Measurements from ENCODE around the gene BAIAP2. TPM values are rescaled to one million over a fixed set of nuclear protein-coding genes. Genes with fewer than 3 reads are reported as not detected.

Gene BAIAP2
- total RNA-seq, 1 donor from 2014 or later = 48.9 TPM

DNA sequence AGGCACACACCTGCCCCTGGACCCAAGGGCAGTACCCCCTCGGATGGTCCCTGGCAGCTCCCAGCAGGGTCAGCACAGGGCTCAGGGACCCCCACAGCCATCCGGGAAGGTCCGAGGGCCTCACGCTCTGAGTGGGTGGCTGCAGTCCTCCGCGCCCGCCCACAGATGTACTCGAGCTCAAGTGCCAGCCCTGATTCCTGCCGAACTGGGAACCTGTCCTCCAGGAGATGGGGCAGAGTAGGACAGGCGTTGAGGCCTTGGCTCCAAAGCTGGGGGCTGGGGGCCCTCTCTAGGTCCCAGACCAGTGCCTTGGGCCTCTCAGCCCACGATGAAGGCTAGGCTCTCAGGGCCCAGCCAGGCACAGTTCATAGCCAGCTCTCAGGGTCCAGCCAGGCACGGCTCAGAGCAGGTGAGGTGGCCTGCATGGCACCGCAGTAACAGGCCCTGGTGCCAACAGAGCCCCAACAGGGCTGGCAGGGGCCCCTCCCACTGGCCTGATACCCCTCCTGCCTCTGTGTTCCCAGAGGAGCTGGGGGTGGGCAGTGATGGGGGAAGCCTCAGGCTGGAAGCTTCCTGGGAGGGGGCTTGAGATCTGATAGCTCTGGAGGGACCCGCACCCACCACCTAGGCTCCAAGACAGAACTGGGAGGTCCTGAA, 94.9 kb downstream of the BAIAP2 start:
- Mint-ChIP-seq H3K4me3 (no peak overlapping the region), H3K9me3 (no peaks in the 10 kb centered on the region), H3K27me3 (ENCODE audit: low read depth) (no peaks in the 10 kb centered on the region), H3K4me1 (no peaks in the 10 kb centered on the region), H3K36me3 (no peaks in the 10 kb centered on the region), H3K27ac (no peak overlapping the region)
- DNase-seq (ENCODE audit: low spot score in 2 of 2, unreplicated experiment in 2 of 2) = no peak
- TF ChIP-seq, protein P1, sequence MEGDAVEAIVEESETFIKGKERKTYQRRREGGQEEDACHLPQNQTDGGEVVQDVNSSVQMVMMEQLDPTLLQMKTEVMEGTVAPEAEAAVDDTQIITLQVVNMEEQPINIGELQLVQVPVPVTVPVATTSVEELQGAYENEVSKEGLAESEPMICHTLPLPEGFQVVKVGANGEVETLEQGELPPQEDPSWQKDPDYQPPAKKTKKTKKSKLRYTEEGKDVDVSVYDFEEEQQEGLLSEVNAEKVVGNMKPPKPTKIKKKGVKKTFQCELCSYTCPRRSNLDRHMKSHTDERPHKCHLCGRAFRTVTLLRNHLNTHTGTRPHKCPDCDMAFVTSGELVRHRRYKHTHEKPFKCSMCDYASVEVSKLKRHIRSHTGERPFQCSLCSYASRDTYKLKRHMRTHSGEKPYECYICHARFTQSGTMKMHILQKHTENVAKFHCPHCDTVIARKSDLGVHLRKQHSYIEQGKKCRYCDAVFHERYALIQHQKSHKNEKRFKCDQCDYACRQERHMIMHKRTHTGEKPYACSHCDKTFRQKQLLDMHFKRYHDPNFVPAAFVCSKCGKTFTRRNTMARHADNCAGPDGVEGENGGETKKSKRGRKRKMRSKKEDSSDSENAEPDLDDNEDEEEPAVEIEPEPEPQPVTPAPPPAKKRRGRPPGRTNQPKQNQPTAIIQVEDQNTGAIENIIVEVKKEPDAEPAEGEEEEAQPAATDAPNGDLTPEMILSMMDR (IDR thresholded peaks at IDR 0.05; ENCODE audit: unreplicated experiment) = no peak

DNA sequence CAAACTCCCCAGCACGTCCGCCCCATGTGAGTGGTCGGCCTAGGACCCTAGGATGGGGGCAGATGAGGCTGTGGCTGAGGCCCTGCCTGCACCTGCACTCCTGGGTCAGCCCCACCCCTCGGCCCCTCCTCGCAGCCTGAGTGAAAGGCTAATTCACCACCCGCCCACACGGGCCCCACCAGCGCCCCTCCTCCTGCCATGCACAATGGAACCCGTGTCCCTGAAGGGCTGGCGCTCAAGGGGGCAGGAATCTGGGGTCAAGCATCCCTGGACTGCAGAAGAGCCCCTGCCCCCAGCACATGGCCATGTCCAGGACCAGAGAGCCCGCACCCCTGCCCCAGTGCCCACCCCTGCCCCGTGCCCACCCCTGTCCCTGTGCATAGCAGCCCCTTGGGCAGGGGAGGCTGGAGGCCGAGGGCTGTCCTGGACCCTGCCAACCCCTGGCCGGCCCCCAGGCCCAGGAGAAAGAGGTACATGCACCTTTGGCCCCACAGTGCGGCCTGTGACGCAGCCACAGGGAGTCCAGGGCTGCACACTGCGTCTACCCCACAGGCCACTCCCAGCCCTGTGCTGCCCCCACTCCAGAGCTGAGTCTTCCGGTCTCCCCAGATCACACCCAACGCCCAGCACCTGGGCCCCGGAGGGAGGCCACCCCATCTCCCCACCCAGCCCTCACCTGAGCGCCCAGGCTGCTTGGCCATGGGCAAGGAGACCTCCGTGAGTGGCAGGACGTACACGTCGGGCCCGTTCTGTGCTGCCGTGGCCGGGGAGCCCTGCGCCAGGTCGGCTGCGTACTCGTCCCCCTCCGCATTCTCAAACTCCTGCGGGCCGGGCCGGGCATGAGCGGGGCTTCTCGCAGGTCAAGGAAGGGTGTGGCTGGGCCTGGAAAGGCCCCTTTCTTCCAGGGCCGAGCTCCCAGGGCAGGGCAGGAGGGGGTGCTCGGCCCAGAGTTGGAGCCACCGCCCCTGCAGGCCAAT, 95.7 kb downstream of the BAIAP2 start:
- Mint-ChIP-seq H3K4me3 (no peak overlapping the region), H3K27me3 (ENCODE audit: low read depth) (no peaks in the 10 kb centered on the region), H3K9me3 (no peaks in the 10 kb centered on the region), H3K4me1 (no peaks in the 10 kb centered on the region), H3K27ac (no peak overlapping the region), H3K36me3 (no peaks in the 10 kb centered on the region)
- TF ChIP-seq, protein P1 (IDR thresholded peaks at IDR 0.05; ENCODE audit: unreplicated experiment) = no peak
- no peak for DNase-seq (ENCODE audit: low spot score in 2 of 2, unreplicated experiment in 2 of 2)

DNA sequence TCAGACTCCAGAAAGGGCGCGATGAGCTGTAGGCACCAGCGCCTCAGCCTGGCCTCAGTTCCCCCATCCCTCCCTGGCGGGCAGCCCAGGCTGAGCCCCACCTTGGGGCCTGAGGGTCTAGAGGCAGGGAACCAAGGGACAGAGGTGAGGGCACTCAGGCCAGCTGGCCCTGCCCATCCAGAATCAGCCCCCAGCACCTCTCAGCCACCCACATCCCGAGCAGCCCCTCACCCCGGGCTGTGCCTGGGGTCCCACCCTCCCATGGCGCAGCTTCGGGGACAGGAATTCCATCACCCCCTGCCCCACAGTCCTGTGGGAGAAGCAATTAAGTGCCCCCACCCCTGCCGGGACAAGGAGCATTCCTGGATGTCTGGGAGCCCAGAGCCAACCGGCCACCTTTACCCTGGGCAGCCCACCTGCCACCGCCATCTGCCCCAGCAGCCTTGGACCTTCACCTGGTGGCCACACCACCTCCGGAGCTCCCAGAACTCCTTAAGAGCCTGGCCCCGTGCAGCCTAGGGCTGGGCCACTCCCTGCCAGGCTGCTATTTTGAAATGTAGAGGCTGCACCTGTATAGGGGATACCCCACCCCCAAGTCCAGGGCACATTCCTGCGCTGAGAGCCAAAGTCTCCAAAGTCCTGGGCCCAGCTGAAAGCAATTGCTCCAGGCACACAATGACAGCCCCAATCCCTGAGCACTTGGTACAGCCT, 96.7 kb downstream of the BAIAP2 start:
- no peak overlapping the region for H3K4me3 Mint-ChIP-seq
- TF ChIP-seq, protein P1 (IDR thresholded peaks at IDR 0.05; ENCODE audit: unreplicated experiment) = no peak
- no peaks in the 10 kb centered on the region for H3K27me3 Mint-ChIP-seq (ENCODE audit: low read depth)

DNA sequence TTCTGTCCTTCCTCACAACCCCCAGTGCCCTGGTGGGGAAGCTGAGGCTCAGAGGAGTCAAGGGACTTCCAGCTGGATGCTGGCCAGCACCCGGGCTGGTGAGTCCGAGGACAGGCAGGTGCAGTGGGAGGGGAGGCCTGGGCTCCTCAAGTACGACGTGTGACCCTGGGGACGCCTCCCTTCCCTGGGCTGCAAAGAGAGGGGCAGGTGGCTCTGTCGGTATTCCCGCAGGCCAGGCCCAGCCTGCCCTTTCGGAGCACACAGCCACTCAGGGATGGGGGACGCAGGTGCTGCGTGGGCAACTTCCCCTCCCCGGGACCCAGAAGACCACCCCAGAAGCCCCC, 97.2 kb downstream of the BAIAP2 start:
- Mint-ChIP-seq H3K4me3 (no peak overlapping the region), H3K27me3 (ENCODE audit: low read depth) (no peaks in the 10 kb centered on the region), H3K36me3 (no peaks in the 10 kb centered on the region), H3K27ac (no peak overlapping the region), H3K4me1 (no peaks in the 10 kb centered on the region), H3K9me3 (no peaks in the 10 kb centered on the region)
- no peak for DNase-seq (ENCODE audit: low spot score in 2 of 2, unreplicated experiment in 2 of 2)
- TF ChIP-seq, protein P1 (IDR thresholded peaks at IDR 0.05; ENCODE audit: unreplicated experiment) = no peak

More for the DNA sequence above, 96.7 kb downstream of the BAIAP2 start:
- no peaks in the 10 kb centered on the region for H3K9me3 Mint-ChIP-seq
- no peak overlapping the region for H3K27ac Mint-ChIP-seq
- H3K36me3 Mint-ChIP-seq = no peaks in the 10 kb centered on the region
- DNase-seq (ENCODE audit: low spot score in 2 of 2, unreplicated experiment in 2 of 2) = no peak
- H3K4me1 Mint-ChIP-seq = no peaks in the 10 kb centered on the region

DNA sequence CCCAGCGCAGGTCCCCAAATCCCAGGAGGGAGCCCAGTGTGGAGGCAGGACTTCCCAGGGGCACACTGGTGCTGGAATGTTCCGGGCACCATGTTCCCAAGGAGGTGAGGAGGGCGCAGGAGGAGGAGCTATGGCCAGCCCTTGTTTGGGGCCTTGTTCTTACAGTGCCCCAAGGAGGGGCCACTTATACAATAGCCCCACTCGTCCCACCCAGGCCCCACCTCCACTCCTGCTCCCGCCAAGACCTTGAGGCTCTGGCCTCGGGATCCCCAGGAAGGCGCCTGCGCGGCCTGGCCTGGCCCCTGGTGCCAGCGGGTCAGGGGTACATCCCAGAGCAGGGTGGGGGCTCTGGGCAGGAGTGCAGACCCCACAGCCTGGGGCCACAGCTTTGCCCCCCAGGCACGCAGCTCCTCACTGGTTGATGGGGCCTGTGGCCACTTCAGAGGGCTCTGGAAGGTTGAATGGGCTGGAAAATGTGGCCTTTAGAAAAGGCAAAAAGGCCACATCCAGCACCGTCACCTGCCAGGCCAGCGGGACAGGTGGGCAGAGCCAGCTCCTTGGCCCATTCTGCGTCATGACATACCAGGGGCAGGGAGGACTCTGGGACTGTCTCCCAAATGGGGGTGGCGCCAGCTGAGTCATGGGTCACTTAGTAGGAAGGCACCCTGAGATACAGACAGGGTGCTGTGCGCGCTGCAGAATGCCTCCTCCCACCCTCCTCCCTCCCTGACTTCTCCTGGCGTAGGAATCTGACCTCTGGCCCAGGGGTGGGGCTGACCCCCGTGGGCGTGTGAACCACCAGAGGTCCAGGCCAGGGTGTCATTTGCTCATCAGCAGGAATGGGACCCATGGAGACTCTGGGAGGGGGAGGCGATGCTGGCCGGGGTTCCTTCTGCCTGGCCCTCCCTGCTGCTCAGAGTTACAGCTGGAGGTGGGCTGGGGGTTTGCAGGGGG, 98.1 kb downstream of the BAIAP2 start:
- Mint-ChIP-seq H3K27ac (no peak overlapping the region), H3K4me3 (no peak overlapping the region), H3K27me3 (ENCODE audit: low read depth) (no peaks in the 10 kb centered on the region), H3K4me1 (no peaks in the 10 kb centered on the region), H3K9me3 (no peaks in the 10 kb centered on the region), H3K36me3 (no peaks in the 10 kb centered on the region)
- TF ChIP-seq, protein P1 (IDR thresholded peaks at IDR 0.05; ENCODE audit: unreplicated experiment) = no peak
- DNase-seq (ENCODE audit: low spot score in 2 of 2, unreplicated experiment in 2 of 2) = no peak
